BJ (cell line): ENCODE results near the gene ATXN1. TPM values are rescaled to one million over a fixed set of nuclear protein-coding genes. Genes with fewer than 3 reads are reported as not detected.

Experiments used
- CTCF ChIA-PET: fragments of 350-600 bp; formaldehyde crosslinking; extraction: SDS; loops from one replicate; lab custom pipeline; 2021; ENCODE audit warnings: antibody characterized with exemption, inconsistent platforms; lab: Yijun Ruan, JAX
- POLR2A ChIA-PET: fragments of 300-600 bp; sonication (Branson Sonifier 250); formaldehyde crosslinking; extraction: SDS; loops from one replicate; lab custom pipeline; 2021; ENCODE audit warnings: antibody characterized with exemption; lab: Charles Lee
- DNase-seq: peaks from one replicate; pipeline ENCODE4 v3.0.0-alpha.2; 2011; ENCODE audit warnings: low read depth
- H3K27me3 ChIP-seq: 2 replicates; pipeline ENCODE4 v1.6.0; 2011; ENCODE audit warnings: low read length; ENCODE audit not compliant: control insufficient read depth, insufficient read depth
- H3K36me3 ChIP-seq: 2 replicates; pipeline ENCODE4 v1.5.1; 2011; ENCODE audit warnings: low read length; ENCODE audit not compliant: control insufficient read depth, insufficient read depth
- H3K4me3 ChIP-seq: 2 replicates; pipeline ENCODE4 v1.5.1; 2011; ENCODE audit warnings: low read depth, mild to moderate bottlenecking, control low read depth, low read length
- CTCF ChIP-seq: IDR thresholded peaks from 2 replicates; pipeline ENCODE4 v1.5.1; 2011; ENCODE audit warnings: low read depth, mild to moderate bottlenecking, control low read depth, inconsistent platforms, low read length, moderate library complexity; ENCODE audit not compliant: insufficient read depth
- polyA plus RNA-seq: library from polyadenylated mRNA; depleted of rRNA; stranded (reverse); fragments of >200 nt; gene quantifications from 2 replicates; pipeline ENCODE4 v1.2.3, GENCODE V29; 2011

ATXN1 gene
- polyA plus RNA-seq, 1 experiment: 60.2 TPM

DNA sequence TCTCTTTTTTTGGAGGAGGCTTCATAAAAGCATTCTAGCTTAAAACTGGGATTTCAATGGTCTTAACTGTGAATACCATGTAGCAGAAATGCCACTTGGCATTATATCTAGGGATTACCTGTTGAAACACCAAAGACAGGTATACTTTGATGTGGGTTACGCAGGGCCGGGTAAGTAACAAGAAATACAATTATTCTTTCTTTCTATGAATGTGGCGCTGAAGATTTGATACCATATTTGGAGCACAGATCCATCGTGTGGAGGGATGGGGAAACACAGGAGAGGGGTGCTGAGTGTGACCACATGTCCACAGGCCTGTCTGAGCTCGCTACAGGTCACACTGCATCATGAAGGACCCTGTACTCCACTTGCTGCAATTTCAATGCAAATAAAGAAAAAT, 265.1 kb downstream of the ATXN1 start:
- Histone ChIP-seq H3K4me3 (no peak overlapping the region), H3K36me3 (peaks cover 2% of the 10 kb centered on the region; the same call in 1 of the 2 replicates), H3K27me3 (no peaks in the 10 kb centered on the region)
- ChIA-PET POLR2A (no interaction called here), CTCF (interaction anchor here (1.5 kb wide), 1 partner anchor 8 kb away, joined by 6 read pairs; no protein-coding TSS in a partner anchor)
- TF ChIP-seq CTCF: no peak
- no peak for DNase-seq

DNA sequence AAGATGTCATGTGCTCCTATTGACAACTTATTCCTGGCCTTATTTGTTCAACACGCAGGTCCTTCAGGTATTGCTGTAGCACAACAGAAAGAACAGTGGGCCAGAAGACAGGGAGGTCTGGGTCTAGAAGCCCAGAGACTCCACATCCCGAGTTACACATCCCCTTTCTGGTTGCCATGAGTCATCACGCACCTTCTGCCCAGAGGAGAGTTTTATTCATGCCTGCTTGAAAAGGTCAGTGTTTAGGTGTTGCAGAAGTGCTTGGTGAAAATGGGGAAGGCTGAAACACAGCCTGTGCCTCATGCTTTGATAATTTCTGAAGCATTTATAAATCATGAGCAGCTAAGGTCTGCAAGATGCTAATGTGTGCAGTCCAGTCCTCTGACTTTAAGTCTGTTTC, 266.5 kb downstream of the ATXN1 start:
- Histone ChIP-seq H3K36me3 (peaks cover 2% of the 10 kb centered on the region; the same call in 1 of the 2 replicates), H3K4me3 (no peak overlapping the region), H3K27me3 (no peaks in the 10 kb centered on the region)
- no peak for DNase-seq
- TF ChIP-seq CTCF: no peak
- ChIA-PET POLR2A (no interaction called here), CTCF (interaction anchor here (1.5 to 1.6 kb wide), 2 partner anchors 10 to 16 kb away, joined by 3 to 6 read pairs; no protein-coding TSS in a partner anchor)

DNA sequence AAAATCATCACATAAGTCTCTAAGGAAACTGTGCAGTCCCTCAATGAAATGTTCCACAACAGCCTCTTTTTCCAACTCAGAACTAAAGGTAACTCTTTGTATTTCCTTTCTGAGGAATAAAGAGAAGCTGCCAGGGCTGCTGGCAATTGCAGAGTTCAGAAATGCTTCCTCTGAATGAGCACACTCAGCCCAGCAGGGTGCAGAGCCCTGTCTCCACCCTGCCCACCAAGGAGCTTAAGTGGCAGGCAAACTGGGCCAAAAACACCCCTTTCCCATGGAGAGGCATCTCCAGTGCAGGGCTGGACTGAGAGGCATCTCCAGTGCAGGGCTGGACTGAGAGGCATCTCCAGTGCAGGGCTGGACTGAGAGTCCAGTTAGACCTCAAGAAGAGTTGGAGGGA, 267.5 kb downstream of the ATXN1 start:
- Histone ChIP-seq H3K4me3 (no peak overlapping the region), H3K27me3 (no peaks in the 10 kb centered on the region), H3K36me3 (peaks cover 2% of the 10 kb centered on the region; the same call in 1 of the 2 replicates)
- ChIA-PET POLR2A (no interaction called here), CTCF (interaction anchor here (1.3 kb wide), 1 partner anchor 17 kb away, joined by 5 read pairs; no protein-coding TSS in a partner anchor)
- no peak for TF ChIP-seq CTCF
- no peak for DNase-seq

DNA sequence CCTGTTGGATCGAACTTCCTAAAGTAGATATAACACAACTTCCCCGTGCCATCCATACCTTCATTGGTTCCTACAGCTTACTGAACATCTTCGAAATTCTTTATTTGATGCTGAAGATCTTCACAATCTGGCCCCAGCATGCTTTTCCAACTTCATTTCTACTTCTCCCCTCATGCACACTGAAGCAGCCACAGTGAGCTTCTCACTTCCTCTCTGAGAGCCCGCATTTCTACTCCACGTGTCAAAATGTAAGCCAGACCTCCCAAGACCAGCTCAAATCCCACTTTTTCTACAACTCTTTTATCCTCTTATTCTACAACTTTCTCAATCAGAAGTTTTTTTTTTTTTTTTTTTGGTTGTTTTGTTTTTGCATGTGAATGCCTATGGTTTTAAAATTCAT, 268.1 kb downstream of the ATXN1 start:
- ChIA-PET CTCF (interaction anchor here (0.7 to 1.3 kb wide), 2 partner anchors 18 to 598 kb away, joined by 5 to 6 read pairs; no protein-coding TSS in a partner anchor), POLR2A (no interaction called here)
- Histone ChIP-seq H3K4me3 (no peak overlapping the region), H3K27me3 (no peaks in the 10 kb centered on the region), H3K36me3 (peaks cover 2% of the 10 kb centered on the region; the same call in 1 of the 2 replicates)
- no peak for TF ChIP-seq CTCF
- DNase-seq: no peak

DNA sequence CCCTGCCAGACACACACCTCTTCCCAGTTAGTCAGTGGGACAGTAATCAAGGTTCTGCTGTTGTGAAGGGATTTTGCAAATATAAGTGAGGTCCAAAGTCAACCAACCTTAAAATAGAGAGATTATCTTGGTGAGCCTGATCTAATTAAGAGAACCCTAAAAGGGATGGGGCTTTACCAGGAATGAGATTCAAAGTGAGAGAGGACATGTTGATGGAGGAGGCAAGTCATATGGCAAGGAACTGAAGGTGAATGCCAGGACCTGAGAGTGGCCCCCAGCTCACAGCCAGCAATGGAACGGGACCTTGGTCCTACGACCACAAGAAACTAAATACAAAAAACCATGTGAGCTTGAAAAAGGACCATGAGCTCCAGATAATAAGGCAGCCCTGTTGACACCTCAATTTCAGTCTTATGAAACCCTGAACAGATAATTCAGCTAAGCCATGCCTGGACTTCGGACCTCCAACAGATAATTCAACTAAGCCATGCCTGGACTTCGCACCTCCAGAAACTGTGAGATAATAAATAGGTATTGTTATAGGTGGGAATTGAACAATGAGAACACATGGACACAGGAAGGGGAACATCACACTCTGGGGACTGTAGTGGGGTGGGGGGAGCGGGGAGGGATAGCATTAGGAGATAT, 269.5 kb downstream of the ATXN1 start:
- no peak for DNase-seq
- Histone ChIP-seq H3K27me3 (no peaks in the 10 kb centered on the region), H3K4me3 (no peak overlapping the region), H3K36me3 (peaks cover 2% of the 10 kb centered on the region; the same call in 1 of the 2 replicates)
- ChIA-PET CTCF (no interaction called here), POLR2A (no interaction called here)
- TF ChIP-seq CTCF: no peak
